SK-N-SH (cell line): ENCODE data around the gene LMO4. TPM values are rescaled to one million over a fixed set of nuclear protein-coding genes. Genes with fewer than 3 reads are reported as not detected.
A peak's percentile ranks its signal among the peaks of the same experiment; 100 is the strongest.

Source experiments
- CTCF ChIA-PET: fragments of 300-600, 350-600 bp; formaldehyde crosslinking; extraction: SDS; loops from one replicate; lab custom pipeline; 2021; lab: Yijun Ruan, JAX
- POLR2A ChIA-PET: fragments of 350-600 bp; sonication (Branson Sonifier 250); formaldehyde crosslinking; extraction: SDS; loops from one replicate; lab custom pipeline; 2020; ENCODE audit warnings: antibody characterized with exemption, inconsistent platforms; lab: Yijun Ruan, JAX
- DNase-seq: peaks from one replicate; pipeline ENCODE4 v3.0.0; 2012
- H2AFZ ChIP-seq: fragments of 200-600 bp; sonication (generic); 2 replicates; pipeline ENCODE4 v1.8.1; 2016; ENCODE audit warnings: antibody characterized with exemption, mild to moderate bottlenecking, low read depth
- H3F3A ChIP-seq: fragments of 200-600 bp; sonication (generic); replicated peaks from 2 replicates; pipeline ENCODE3; 2016; ENCODE audit warnings: antibody characterized with exemption, mild to moderate bottlenecking; ENCODE audit not compliant: insufficient read depth
- H3K27ac ChIP-seq, 2 experiments: fragments of 200-500 bp in 1 of 2; fragments of 200-600 bp in 1 of 2; sonication (Bioruptor generic) in 1 of 2; sonication (generic), shearing (Covaris generic) in 1 of 2; 2 replicates each; pipeline versions ENCODE4 v1.5.1 to v1.6.1; 2014 to 2016; ENCODE audit warnings: low read depth in 2 of 2, inconsistent platforms in 1 of 2, low read length in 1 of 2, mild to moderate bottlenecking in 1 of 2, mixed read lengths in 1 of 2
- H3K27me3 ChIP-seq: fragments of 200-600 bp; sonication (generic), shearing (Covaris generic); 2 replicates; pipeline ENCODE4 v1.6.1; 2016; ENCODE audit warnings: mixed run types; ENCODE audit not compliant: insufficient read depth
- H3K36me3 ChIP-seq, 2 experiments: fragments of 200-500 bp in 1 of 2; fragments of 200-600 bp in 1 of 2; sonication (Bioruptor generic) in 1 of 2; sonication (generic) in 1 of 2; replicated peaks in 1 of 2; 2 replicates each; pipeline versions ENCODE3 to v1.5.1; 2014 to 2016; ENCODE audit warnings: low read length in 1 of 2, mild to moderate bottlenecking in 1 of 2; ENCODE audit not compliant: insufficient read depth in 2 of 2, control insufficient read depth in 1 of 2
- H3K4me1 ChIP-seq, 2 experiments: fragments of 200-500 bp in 1 of 2; fragments of 200-600 bp in 1 of 2; sonication (Bioruptor generic) in 1 of 2; sonication (generic), shearing (Covaris generic) in 1 of 2; 2 replicates each; pipeline versions ENCODE4 v1.5.1 to v1.6.1; 2014 to 2016; ENCODE audit warnings: low read depth in 1 of 2, low read length in 1 of 2, mixed run types in 1 of 2; ENCODE audit not compliant: insufficient read depth in 2 of 2, control insufficient read depth in 1 of 2
- H3K4me2 ChIP-seq: fragments of 200-600 bp; sonication (generic), shearing (Covaris generic); 2 replicates; pipeline ENCODE4 v1.6.1; 2017; ENCODE audit warnings: mixed run types
- H3K4me3 ChIP-seq, 2 experiments: fragments of 200-500 bp in 1 of 2; fragments of 200-600 bp in 1 of 2; sonication (Bioruptor generic) in 1 of 2; sonication (generic), shearing (Covaris generic) in 1 of 2; 2 replicates each; pipeline versions ENCODE4 v1.5.1 to v1.8.1; 2014 to 2016; ENCODE audit warnings: low read depth in 2 of 2, inconsistent platforms in 1 of 2, low read length in 1 of 2, mild to moderate bottlenecking in 1 of 2, mixed read lengths in 1 of 2, moderate library complexity in 1 of 2
- H3K79me2 ChIP-seq: fragments of 200-600 bp; sonication (generic); 2 replicates; pipeline ENCODE4 v1.8.1; 2017; ENCODE audit warnings: mild to moderate bottlenecking; ENCODE audit not compliant: insufficient read depth
- H3K9ac ChIP-seq: fragments of 200-600 bp; sonication (generic); 2 replicates; pipeline ENCODE4 v1.6.1; 2017; ENCODE audit warnings: mixed run types
- H3K9me2 ChIP-seq: fragments of 200-600 bp; sonication (generic); 2 replicates; pipeline ENCODE4 v1.6.1; 2017; ENCODE audit warnings: mixed run types
- H3K9me3 ChIP-seq: fragments of 200-600 bp; sonication (generic); 2 replicates; pipeline ENCODE4 v1.6.1; 2017; ENCODE audit warnings: mixed run types, mild to moderate bottlenecking, moderate library complexity
- H4K20me1 ChIP-seq: fragments of 200-600 bp; sonication (generic); 2 replicates; pipeline ENCODE4 v1.6.1; 2017; ENCODE audit warnings: mild to moderate bottlenecking, mixed run types; ENCODE audit not compliant: insufficient read depth
- ELF1 ChIP-seq: IDR thresholded peaks from 2 replicates; pipeline ENCODE4 v1.4.0; 2012
- EP300 ChIP-seq, 2 experiments: IDR thresholded peaks; 2 replicates each; pipeline versions ENCODE4 v1.4.0 to v1.6.1; 2012; ENCODE audit warnings: borderline replicate concordance in 1 of 2, low read depth in 1 of 2, low read length in 1 of 2
- EZH2phosphoT487 ChIP-seq: fragments of 200-600 bp; sonication (generic); IDR thresholded peaks from 2 replicates; pipeline ENCODE4 v1.6.1; 2017; ENCODE audit warnings: low read depth, mixed run types, mild to moderate bottlenecking, antibody characterized with exemption, moderate library complexity, borderline replicate concordance
- FOSL2 ChIP-seq: IDR thresholded peaks from 2 replicates; pipeline ENCODE4 v1.4.0; 2012; ENCODE audit warnings: low read depth, mild to moderate bottlenecking, moderate library complexity, borderline replicate concordance
- FOXJ3 ChIP-seq: sonication (generic); formaldehyde crosslinking; IDR thresholded peaks from 2 replicates; pipeline ENCODE4 v1.5.1; 2020; ENCODE audit warnings: mild to moderate bottlenecking, missing genetic modification reagents
- FOXM1 ChIP-seq: IDR thresholded peaks from 2 replicates; pipeline ENCODE4 v1.4.0; 2012; ENCODE audit warnings: low read depth, mild to moderate bottlenecking
- GATA2 ChIP-seq: sonication (generic); formaldehyde crosslinking; IDR thresholded peaks from 2 replicates; pipeline ENCODE4 v1.5.0; 2020; ENCODE audit warnings: mild to moderate bottlenecking, missing genetic modification reagents
- IRF3 ChIP-seq: fragments of 150-350 bp; IDR thresholded peaks from 2 replicates; pipeline ENCODE4 v1.6.1; 2016; ENCODE audit warnings: mild to moderate bottlenecking, low read depth, low read length
- JUND ChIP-seq: IDR thresholded peaks from 2 replicates; pipeline ENCODE4 v1.4.0; 2012
- MAX ChIP-seq: IDR thresholded peaks from 2 replicates; pipeline ENCODE4 v1.4.0; 2012; ENCODE audit warnings: low read depth
- MEF2A ChIP-seq: IDR thresholded peaks from 2 replicates; pipeline ENCODE4 v1.4.0; 2012; ENCODE audit warnings: low read depth, borderline replicate concordance
- MXI1 ChIP-seq: IDR thresholded peaks from 2 replicates; pipeline ENCODE4 v1.6.1; 2012; ENCODE audit warnings: mild to moderate bottlenecking, low read depth, low read length, improper control_type of control experiment
- NFIC ChIP-seq: IDR thresholded peaks from 2 replicates; pipeline ENCODE4 v1.4.0; 2012; ENCODE audit warnings: borderline replicate concordance
- PBX3 ChIP-seq: IDR thresholded peaks from 2 replicates; pipeline ENCODE4; 2012
- RAD21 ChIP-seq: IDR thresholded peaks from 2 replicates; pipeline ENCODE4 v1.6.1; 2012; ENCODE audit warnings: mild to moderate bottlenecking, low read length
- RCOR1 ChIP-seq: fragments of 150-350 bp; IDR thresholded peaks from 2 replicates; pipeline ENCODE4 v1.6.1; 2017; ENCODE audit warnings: antibody characterized with exemption, low read length
- RFX5 ChIP-seq: IDR thresholded peaks from 2 replicates; pipeline ENCODE4 v1.6.1; 2012; ENCODE audit warnings: mild to moderate bottlenecking, improper control_type of control experiment, low read length
- SIN3A ChIP-seq: IDR thresholded peaks from 2 replicates; pipeline ENCODE4 v1.6.1; 2012; ENCODE audit warnings: low read depth, mild to moderate bottlenecking, low read length, moderate library complexity, borderline replicate concordance
- SMC3 ChIP-seq: IDR thresholded peaks from 2 replicates; pipeline ENCODE4 v1.6.1; 2012; ENCODE audit warnings: low read depth, low read length, improper control_type of control experiment
- TAF1 ChIP-seq: IDR thresholded peaks from 2 replicates; pipeline ENCODE4 v1.6.1; 2012; ENCODE audit warnings: low read depth, mild to moderate bottlenecking, low read length, moderate library complexity, borderline replicate concordance
- TCF12 ChIP-seq: IDR thresholded peaks from 2 replicates; pipeline ENCODE4 v1.4.0; 2012
- WGBS: methylation state at CpG from one replicate; pipeline ENCODE4 v1.1.6; 2017; ENCODE audit warnings: low lambda C conversion rate; 5-methylcytosine and 5-hydroxymethylcytosine counted together
- polyA plus RNA-seq, 3 experiments: library from polyadenylated mRNA; depleted of rRNA; stranded (reverse); fragments of >200 nt; gene quantifications; 2 replicates each; pipeline ENCODE4 v1.2.3, GENCODE V29; 2012
- TF ChIP-seq, protein P1 (sequence below): IDR thresholded peaks from 2 replicates; pipeline ENCODE4 v1.6.1; 2012; ENCODE audit warnings: mild to moderate bottlenecking, low read depth, low read length, moderate library complexity
- TF ChIP-seq, protein P2 (sequence below): fragments of 150-350 bp; IDR thresholded peaks from 2 replicates; pipeline ENCODE4 v1.6.1; 2017; ENCODE audit warnings: antibody characterized with exemption, low read length, low read depth, borderline replicate concordance

Gene LMO4
- polyA plus RNA-seq, 1 of the 3 experiments (the other 2 are of a cell fraction): 64.7 TPM

- TF ChIP-seq, protein P1, sequence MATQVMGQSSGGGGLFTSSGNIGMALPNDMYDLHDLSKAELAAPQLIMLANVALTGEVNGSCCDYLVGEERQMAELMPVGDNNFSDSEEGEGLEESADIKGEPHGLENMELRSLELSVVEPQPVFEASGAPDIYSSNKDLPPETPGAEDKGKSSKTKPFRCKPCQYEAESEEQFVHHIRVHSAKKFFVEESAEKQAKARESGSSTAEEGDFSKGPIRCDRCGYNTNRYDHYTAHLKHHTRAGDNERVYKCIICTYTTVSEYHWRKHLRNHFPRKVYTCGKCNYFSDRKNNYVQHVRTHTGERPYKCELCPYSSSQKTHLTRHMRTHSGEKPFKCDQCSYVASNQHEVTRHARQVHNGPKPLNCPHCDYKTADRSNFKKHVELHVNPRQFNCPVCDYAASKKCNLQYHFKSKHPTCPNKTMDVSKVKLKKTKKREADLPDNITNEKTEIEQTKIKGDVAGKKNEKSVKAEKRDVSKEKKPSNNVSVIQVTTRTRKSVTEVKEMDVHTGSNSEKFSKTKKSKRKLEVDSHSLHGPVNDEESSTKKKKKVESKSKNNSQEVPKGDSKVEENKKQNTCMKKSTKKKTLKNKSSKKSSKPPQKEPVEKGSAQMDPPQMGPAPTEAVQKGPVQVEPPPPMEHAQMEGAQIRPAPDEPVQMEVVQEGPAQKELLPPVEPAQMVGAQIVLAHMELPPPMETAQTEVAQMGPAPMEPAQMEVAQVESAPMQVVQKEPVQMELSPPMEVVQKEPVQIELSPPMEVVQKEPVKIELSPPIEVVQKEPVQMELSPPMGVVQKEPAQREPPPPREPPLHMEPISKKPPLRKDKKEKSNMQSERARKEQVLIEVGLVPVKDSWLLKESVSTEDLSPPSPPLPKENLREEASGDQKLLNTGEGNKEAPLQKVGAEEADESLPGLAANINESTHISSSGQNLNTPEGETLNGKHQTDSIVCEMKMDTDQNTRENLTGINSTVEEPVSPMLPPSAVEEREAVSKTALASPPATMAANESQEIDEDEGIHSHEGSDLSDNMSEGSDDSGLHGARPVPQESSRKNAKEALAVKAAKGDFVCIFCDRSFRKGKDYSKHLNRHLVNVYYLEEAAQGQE: no peak
- TF ChIP-seq ELF1 (no peak), RFX5 (no peak), GATA2 (CRISPR knock-in tag) (no peak), MEF2A (no peak), FOSL2 (no peak), RAD21 (no peak), JUND (no peak), RCOR1 (no peak)
Measured at GRCh38 chr1:87330057-87330884, 1.6 kb downstream of the LMO4 start (continued).

DNA sequence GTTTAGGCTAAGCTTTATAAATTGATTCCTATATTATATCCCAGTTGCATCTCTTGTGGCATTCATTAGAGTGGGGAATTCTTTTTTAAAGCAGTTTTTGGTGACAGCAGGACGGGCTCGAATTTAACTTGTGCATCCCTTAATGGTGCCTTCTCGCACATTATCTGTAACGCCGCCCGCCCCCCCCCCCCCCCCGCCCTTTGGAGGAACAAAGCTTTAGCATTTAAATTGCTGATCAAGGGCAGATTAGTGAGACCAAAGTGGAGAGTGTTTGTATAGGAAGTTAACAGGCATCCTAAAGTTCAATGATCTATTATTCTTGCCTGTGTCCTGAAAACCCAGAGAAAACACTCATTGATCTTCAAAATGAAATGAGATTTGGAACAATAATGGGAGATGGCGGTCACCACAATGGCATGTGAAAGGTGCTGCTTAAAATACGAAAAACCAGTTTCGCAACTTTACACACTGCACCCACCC, 2.2 kb downstream of the LMO4 start:
- Histone ChIP-seq H3K4me3 (peak overlapping the region; percentile 67 to 84), H3K9ac (peak overlapping the region; percentile 89), H3F3A (peaks cover 23% of the 10 kb centered on the region), H2AFZ (peak overlapping the region; percentile 25; the same call in 1 of the 2 replicates), H4K20me1 (peaks cover 12% of the 10 kb centered on the region; the same call in 1 of the 2 replicates), H3K4me2 (peak overlapping the region; percentile 87), H3K27me3 (no peaks in the 10 kb centered on the region), H3K9me2 (no peaks in the 10 kb centered on the region), H3K79me2 (peaks cover 71% of the 10 kb centered on the region), H3K4me1 (peaks cover 7 to 17% of the 10 kb centered on the region in 2 experiments), H3K9me3 (no peaks in the 10 kb centered on the region), H3K36me3 (peaks cover 7% of the 10 kb centered on the region in 2 experiments), H3K27ac (peak overlapping the region; percentile 62 to 83; a peak in 3 of 4 replicates)
- 7% methylated on average over 9 of the region's 10 CpGs for WGBS
- TF ChIP-seq RAD21 (no peak), NFIC (no peak), SMC3 (no peak), TCF12 (no peak), IRF3 (no peak), EP300 (IDR thresholded peaks at IDR 0.05; ENCODE audit: borderline replicate concordance in 1 of 2, low read depth in 1 of 2, low read length in 1 of 2) (no peak), MXI1 (no peak), FOXM1 (no peak), GATA2 (CRISPR knock-in tag) (no peak), ELF1 (no peak), EZH2phosphoT487 (no peak), RFX5 (no peak), TAF1 (no peak; the same call in 1 of the 2 replicates), FOXJ3 (CRISPR knock-in tag) (no peak), MEF2A (no peak), PBX3 (no peak), SIN3A (no peak), MAX (no peak)
- TF ChIP-seq, protein P2, sequence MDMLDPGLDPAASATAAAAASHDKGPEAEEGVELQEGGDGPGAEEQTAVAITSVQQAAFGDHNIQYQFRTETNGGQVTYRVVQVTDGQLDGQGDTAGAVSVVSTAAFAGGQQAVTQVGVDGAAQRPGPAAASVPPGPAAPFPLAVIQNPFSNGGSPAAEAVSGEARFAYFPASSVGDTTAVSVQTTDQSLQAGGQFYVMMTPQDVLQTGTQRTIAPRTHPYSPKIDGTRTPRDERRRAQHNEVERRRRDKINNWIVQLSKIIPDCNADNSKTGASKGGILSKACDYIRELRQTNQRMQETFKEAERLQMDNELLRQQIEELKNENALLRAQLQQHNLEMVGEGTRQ: no peak
- DNase-seq: no peak
- CTCF ChIA-PET: no interaction called here
- POLR2A ChIA-PET: no interaction called here
